Sigmoid colon (tissue), 7 donors: ENCODE measurements around the gene HOXD11. TPM values are rescaled to one million over a fixed set of nuclear protein-coding genes. Genes with fewer than 3 reads are reported as not detected.
A peak's percentile ranks its signal among the peaks of the same experiment; 100 is the strongest.

Source experiments
- DNase-seq: peaks from one replicate; pipeline ENCODE4 v3.0.0-alpha.2; 2019
- H3K27ac ChIP-seq, 4 donors: fragments of 200-600 bp; sonication (generic); one replicate each; pipeline ENCODE4 v1.5.1; 2016 to 2019; ENCODE audit warnings: mild to moderate bottlenecking in 1 of 4
- H3K27me3 ChIP-seq, 3 donors: fragments of 200-600 bp; sonication (generic); one replicate each; pipeline ENCODE4 v1.5.1; 2019; ENCODE audit warnings: mild to moderate bottlenecking in 1 of 3
- H3K36me3 ChIP-seq, 4 donors: fragments of 200-600 bp; sonication (generic); one replicate each; pipeline ENCODE4 v1.5.1; 2016 to 2019
- H3K4me1 ChIP-seq, 4 donors: fragments of 200-600 bp; sonication (generic); one replicate each; pipeline ENCODE4 v1.5.1; 2017 to 2019
- H3K4me3 ChIP-seq, 4 donors: fragments of 200-600 bp; sonication (generic); one replicate each; pipeline ENCODE4 v1.5.1; 2017 to 2019; ENCODE audit warnings: mild to moderate bottlenecking in 2 of 4, moderate library complexity in 1 of 4
- H3K9me3 ChIP-seq, 4 donors: fragments of 200-600 bp in 3 of 4; sonication (generic) in 3 of 4; one replicate each; pipeline versions ENCODE4 v1.5.1 to v1.6.1; 2013 to 2019
- CTCF ChIP-seq, 4 experiments: fragments of 450-650 bp in 3 of 4; fragments of 200-600 bp in 1 of 4; IDR thresholded peaks; one replicate each; pipeline ENCODE4 v1.5.1; 2016 to 2019; ENCODE audit warnings: antibody characterized with exemption in 4 of 4, mild to moderate bottlenecking in 3 of 4, moderate library complexity in 2 of 4
- EP300 ChIP-seq, 4 donors: sonication (generic); formaldehyde crosslinking; IDR thresholded peaks; one replicate each; pipeline ENCODE4 v1.6.1; 2017; ENCODE audit warnings: antibody characterized with exemption in 4 of 4
- POLR2A ChIP-seq, 2 donors: fragments of 450-650 bp; IDR thresholded peaks; one replicate each; pipeline ENCODE4 v1.6.1; 2016; ENCODE audit warnings: antibody characterized with exemption in 2 of 2, mild to moderate bottlenecking in 2 of 2, moderate library complexity in 2 of 2
- POLR2AphosphoS5 ChIP-seq, 4 donors: sonication (generic); formaldehyde crosslinking; IDR thresholded peaks; one replicate each; pipeline ENCODE4 v1.6.1; 2017; ENCODE audit warnings: antibody characterized with exemption in 4 of 4
- WGBS, 2 donors: extraction: QIAGEN DNeasy Blood & Tissue Kit; methylation state at CpG; one replicate each; pipeline ENCODE4 v1.1.7; 2013; 5-methylcytosine and 5-hydroxymethylcytosine counted together
- intact Hi-C: fragments of 100-400 bp; cut with DNase I; formaldehyde crosslinking; loops from one replicate; pipeline ENCODE4 v1.15.1; 2023
- polyA plus RNA-seq, 3 donors: library from polyadenylated mRNA; stranded (reverse); fragments of 200-250 nt; gene quantifications; one replicate each; pipeline ENCODE4 v1.2.3, GENCODE V29; 2013
- total RNA-seq, 4 donors: library from RNA; depleted of rRNA; stranded (reverse); fragments of >200 nt; gene quantifications; one replicate each; pipeline ENCODE4 v1.1.0, GENCODE V29; 2016
- donor health status: healthy with polysubstance abuse.
- donor health status: Bipolar disorder and iron deficiency.
- donor health status: healthy.

HOXD11 gene
- total and polyA plus RNA-seq, 7 donors, result 0.69 to 39.3 (median 18.3) TPM

DNA sequence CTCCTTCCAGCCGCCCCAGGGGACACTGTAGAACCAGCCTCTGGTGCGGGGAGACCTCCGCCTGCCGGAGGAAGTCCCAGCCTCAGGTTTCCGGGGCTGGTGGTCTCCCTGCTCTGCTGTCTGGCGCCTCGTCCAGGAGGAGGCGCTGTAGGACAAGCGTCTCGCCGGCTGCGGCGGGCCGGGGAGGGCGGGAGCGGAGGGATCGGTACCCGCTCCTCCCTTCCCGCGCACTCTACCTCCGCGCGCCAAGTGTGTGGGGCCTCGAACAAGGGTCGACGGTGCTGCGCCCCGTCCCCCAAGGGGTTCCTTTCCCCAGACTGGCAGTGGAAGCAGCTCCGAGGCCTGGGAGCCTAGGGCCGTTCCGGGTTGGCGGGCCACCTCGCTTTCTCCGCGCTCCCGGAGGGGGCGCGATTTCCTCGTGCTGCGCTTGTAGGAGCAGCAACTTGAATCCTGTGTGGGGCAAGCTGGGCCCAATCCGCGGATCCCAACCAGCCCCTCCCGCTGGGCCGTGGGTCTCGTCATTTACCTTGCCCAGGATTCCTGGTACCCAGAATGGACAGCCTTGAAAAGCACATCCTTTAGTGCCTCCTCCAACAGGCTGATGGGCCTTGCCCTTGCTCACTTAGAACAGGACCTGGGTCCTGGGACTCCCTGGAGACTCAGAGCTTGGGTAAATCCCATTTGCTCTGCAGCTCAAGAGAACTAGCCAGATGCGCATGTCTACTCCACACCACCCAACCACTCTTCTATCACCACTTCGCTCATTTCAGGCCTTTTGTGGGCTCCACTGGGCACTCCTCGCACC, 33.6 kb downstream of the HOXD11 start:
- peak; percentile 87 for DNase-seq
- peaks cover 0 to 30% (median 24%) of the 10 kb centered on the region in 4 donors for H3K4me1 ChIP-seq
- peak overlapping the region; percentile 49 to 87 (median 54) for H3K27ac ChIP-seq
- intact Hi-C loops, result loop anchor here (1.0 to 10.0 kb wide), 4 partner anchors 315 to 674 kb away; no protein-coding TSS in a partner anchor
- peaks cover 3 to 69% (median 51%) of the 10 kb centered on the region in 3 donors for H3K27me3 ChIP-seq
- 7 to 8% methylated on average over 48 of the region's 48 CpGs for WGBS, 2 donors
- no peaks in the 10 kb centered on the region for H3K9me3 ChIP-seq
- peak; percentile 87 to 96 (median 95) for TF ChIP-seq CTCF (IDR thresholded peaks at IDR 0.05)
- no peak for TF ChIP-seq EP300 (IDR thresholded peaks at IDR 0.05)
- H3K36me3 ChIP-seq, result no peaks in the 10 kb centered on the region
- H3K4me3 ChIP-seq, result peak overlapping the region; percentile 39 to 52 (median 50)

DNA sequence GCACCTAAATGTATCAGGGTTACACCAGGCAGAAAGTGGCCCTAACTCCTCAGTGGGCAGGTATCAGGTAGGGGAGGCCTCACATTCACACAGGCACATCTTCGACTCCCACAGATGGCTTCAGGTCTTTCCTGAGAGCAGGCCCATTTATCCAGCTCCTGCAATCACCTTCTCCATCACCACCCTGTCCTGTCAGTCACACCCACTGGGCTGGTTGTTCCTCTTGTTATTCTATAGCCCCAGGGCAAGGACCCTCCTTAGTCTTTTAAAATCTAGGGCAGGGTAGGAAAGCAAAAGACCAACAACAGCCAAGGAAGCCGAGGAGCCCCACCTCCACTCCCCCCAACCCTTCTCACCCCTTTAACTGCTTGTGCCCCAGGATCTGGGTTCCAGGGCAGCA, 35.2 kb downstream of the HOXD11 start:
- H3K27me3 ChIP-seq, result peaks cover 8 to 69% (median 53%) of the 10 kb centered on the region in 3 donors
- 86 to 88% methylated on average over 2 of the region's 2 CpGs for WGBS, 2 donors
- peak; percentile 19 for DNase-seq

GRCh38 chr2:176145085-176145969, 38.2 kb downstream of the HOXD11 start:
- peaks cover 0 to 13% (median 7%) of the 10 kb centered on the region in 4 donors for H3K4me1 ChIP-seq

More for the DNA sequence above, 35.2 kb downstream of the HOXD11 start:
- intact Hi-C loops, result loop anchor here (10.0 kb wide), 1 partner anchor 673 kb away; no protein-coding TSS in a partner anchor
- Histone ChIP-seq H3K9me3 (no peaks in the 10 kb centered on the region), H3K4me1 (peaks cover 0 to 27% (median 19%) of the 10 kb centered on the region in 4 donors), H3K27ac (no peak overlapping the region), H3K36me3 (no peaks in the 10 kb centered on the region), H3K4me3 (no peak overlapping the region)
- no peak for TF ChIP-seq EP300 (IDR thresholded peaks at IDR 0.05)
- no peak for TF ChIP-seq POLR2A (IDR thresholded peaks at IDR 0.05)
- no peak for TF ChIP-seq CTCF (IDR thresholded peaks at IDR 0.05)
- TF ChIP-seq POLR2AphosphoS5 (IDR thresholded peaks at IDR 0.05), result no peak

More at GRCh38 chr2:176145085-176145969, 38.2 kb downstream of the HOXD11 start:
- H3K9me3 ChIP-seq, result no peaks in the 10 kb centered on the region
- peaks cover 7 to 69% (median 55%) of the 10 kb centered on the region in 3 donors for H3K27me3 ChIP-seq
- 47 to 56% methylated on average over 4 of the region's 4 CpGs for WGBS, 2 donors
- no peak overlapping the region for H3K4me3 ChIP-seq
- intact Hi-C loops, result loop anchor here (10.0 kb wide), 1 partner anchor 669 kb away; no protein-coding TSS in a partner anchor
- DNase-seq, result no peak
- H3K36me3 ChIP-seq, result no peaks in the 10 kb centered on the region
- H3K27ac ChIP-seq, result no peak overlapping the region
- no peak for TF ChIP-seq CTCF (IDR thresholded peaks at IDR 0.05)
- TF ChIP-seq POLR2A (IDR thresholded peaks at IDR 0.05), result no peak
- TF ChIP-seq EP300 (IDR thresholded peaks at IDR 0.05), result no peak
- TF ChIP-seq POLR2AphosphoS5 (IDR thresholded peaks at IDR 0.05), result no peak
